IPS-18c (cell line): ENCODE data around the gene KLF18.

ENCODE experiments used
- H3K4me3 ChIP-seq: 2 replicates; pipeline ENCODE4 v1.7.0; 2013; ENCODE audit warnings: low read depth, mild to moderate bottlenecking, low read length, moderate library complexity; ENCODE audit not compliant: insufficient read depth
- H3K9me3 ChIP-seq: one replicate; pipeline ENCODE4 v1.6.1; 2013; ENCODE audit warnings: mild to moderate bottlenecking, low read length, moderate library complexity; ENCODE audit not compliant: control insufficient read depth, insufficient read depth

Gene KLF18

DNA sequence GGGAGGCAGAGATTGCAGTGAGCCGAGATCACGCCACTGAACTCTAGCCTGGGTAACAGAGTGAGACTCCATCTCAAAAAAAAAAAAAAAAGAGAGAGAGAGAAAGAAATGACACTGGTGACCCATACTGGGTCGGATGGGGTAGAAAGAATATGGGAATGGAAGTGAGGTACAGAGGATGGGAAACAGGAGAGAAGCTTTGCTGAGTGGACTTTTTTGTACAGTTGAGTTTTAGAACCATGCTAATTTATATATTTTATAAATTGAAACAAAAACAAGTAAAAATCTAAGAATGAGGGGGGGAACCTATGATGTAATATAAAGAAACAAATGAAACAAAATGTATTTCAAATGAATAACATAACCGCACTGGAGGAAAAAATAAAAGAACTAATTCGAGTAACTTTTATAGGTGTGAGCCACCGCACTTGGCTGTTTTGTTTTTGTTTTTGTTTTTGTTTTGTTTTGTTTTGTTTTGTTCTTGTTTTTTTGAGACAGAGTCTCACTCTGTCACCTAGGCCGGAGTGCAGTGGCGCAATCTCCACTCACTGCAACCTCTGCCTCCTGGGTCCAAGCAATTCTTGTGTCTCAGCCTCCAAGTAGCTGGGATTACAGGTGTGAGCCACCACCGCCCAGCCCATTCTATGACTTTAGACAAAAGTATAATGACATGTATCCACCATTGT, 41.1 kb downstream of the KLF18 start:
- H3K9me3 ChIP-seq, result peaks cover 4% of the 10 kb centered on the region
- no peak overlapping the region for H3K4me3 ChIP-seq

DNA sequence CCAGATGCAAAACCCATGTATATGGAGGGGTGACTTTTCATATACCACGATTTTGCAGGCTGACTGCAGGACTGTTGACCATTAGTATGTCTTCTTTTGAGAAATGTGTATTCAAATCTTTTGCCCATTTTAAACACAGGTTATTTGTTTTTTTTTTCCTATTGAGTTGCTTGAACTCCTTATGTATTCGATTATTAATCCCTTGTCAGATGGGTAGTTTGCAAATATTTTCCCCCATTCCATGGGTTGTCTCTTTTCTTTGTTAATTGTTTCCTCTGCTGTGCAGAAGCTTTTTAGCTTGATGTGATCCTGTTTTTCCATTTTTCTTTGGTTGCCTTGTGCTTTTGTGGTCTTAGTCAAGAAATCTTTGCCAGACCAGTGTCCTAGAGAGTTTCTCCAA, 47.4 kb downstream of the KLF18 start:
- Histone ChIP-seq H3K4me3 (no peak overlapping the region), H3K9me3 (peaks cover 4% of the 10 kb centered on the region)

DNA sequence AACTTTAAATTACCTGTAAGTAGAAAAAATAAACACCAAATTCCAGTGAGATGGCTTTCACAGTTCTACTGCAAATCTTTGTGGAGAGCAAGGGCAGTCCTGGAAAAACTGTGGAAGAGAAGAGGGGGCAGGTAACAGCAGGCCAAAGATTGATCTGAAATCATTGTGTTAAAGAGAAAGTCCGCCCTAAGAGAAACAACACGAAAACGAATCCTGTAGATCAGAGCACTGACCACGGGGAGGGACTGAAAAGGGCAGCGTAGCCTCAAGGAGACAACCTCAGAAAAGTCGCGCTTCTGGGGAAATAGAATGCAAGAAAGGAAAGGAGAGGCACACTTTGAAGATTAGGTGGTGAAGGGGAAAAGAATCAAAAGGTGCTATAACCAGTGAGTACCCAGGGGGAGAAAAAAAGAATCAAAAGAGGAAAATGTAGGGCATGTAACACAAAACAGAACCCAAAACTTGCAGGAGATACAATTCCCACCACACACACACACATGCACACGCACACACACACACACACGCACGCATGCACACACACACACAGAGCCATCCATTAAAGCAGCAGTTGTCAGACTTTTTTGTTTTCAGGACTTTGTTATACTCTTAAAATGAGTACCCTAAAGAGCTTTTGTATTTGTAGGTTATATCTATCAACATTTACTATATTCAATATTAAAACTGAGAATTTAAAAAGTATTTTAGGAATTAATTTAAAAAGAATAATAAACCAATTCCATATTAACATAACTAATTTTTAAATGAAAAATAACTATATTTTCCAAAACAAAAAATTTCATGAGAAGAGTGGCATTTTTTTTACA, 50.8 kb downstream of the KLF18 start:
- H3K4me3 ChIP-seq, result no peak overlapping the region
- no peaks in the 10 kb centered on the region for H3K9me3 ChIP-seq

DNA sequence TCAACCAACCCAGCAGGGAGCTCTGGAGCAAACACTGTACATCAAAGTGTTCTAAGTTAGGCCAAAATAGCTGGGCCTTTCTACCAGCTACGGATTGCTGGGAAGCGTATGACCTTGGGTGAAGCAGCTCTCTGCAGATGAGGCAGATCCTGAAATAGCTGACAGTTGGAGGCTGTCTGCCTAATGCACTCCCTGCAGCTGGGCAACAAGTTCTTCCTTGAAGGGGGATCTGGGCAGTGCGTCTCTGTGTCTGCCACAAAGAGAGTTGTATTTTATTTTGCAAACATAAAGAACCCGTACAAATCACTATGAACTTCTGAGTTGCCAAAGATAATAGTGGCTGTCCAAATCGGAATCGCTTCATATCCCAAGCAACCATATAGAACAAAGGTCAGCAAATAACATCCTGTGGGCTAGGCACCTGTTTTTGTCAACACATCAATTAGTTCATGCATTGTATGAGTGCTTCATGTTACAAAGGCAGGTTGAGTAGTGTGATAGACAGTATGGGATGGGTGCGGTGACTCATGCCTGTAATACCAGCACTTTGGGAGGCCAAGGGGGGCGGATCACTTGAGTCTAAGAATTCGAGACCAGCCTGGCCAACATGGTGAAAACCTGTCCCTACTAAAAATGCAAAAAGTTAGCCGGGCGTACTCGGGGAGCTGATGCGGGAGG, 51.9 kb downstream of the KLF18 start:
- no peak overlapping the region for H3K4me3 ChIP-seq
- H3K9me3 ChIP-seq, result no peaks in the 10 kb centered on the region
